NCI-H2029 treated with DMSO at 0.1 percent for 48 hours (cell line): ENCODE measurements around the gene PTX4.

Experiments used
- DNase-seq: peaks from one replicate; lab custom pipeline; 2025; lab: John Stamatoyannopoulos, UW

The PTX4 gene

DNA sequence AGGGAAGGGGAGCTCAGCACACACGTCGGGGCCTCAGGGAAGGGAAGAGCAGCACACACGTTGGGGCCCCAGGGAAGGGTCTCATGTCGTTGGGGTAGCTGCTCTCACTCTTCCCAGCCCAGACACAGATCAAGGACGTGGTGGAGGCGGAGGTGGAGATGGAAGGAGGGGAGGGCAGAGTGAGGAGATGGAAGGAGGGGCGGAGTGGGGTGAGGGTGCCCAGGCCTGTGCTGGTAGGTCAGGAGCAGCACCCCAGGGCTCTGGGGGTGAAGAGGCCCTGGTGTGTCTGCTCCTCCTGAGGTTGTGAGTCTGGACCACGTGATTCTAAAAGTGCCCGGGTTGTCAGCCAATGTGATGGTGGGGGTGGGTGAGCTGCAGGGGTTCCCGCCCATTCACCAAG is 28.8 kb downstream of the PTX4 start:
- no peak for DNase-seq

DNA sequence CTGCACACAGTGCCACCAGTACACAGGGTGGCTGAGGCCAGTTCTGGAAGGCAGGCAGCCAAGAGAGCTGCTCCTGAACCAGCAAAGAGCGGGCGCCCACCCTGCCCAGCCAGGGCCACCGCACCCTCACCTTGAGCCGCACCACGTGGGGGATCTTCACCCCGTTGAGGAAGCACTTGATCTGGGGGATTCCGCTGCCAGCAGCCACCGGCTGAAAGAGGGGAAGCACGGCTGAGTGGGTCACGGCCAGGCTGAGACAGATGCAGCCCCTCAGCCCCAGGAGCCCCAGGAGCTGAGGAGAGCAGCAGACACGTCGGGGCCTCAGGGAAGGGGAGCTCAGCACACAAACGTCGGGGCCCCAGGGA is 29.8 kb downstream of the PTX4 start:
- DNase-seq: no peak

DNA sequence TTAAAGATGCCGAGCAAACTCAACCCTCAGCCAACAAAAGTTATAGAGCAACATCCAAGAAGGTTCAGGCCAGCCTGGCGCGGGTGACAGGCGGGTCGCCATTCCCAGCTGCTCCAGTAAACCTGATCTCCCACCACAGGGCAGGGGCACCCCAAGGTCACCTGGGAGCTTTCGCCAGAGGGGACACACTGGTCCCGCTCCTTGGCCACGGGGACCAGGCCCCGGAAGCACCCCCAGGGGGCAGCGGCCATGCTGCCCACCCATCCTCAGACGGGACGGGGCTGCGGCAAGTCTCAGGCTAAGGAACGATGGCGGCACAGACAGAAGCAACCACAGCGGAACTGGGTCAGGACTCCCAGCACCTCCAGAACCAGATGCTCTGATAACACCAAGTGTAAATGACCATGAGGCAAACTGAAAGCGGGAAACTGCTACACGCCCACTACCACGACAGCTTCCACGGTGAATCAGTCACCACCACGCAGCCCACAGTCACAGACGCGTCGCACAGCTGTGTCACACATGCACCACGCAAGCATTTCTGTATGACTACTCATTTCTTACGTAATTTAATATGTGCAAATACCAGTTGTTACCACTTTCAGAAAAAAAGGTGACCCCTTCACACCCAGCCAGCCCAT is 30.3 kb downstream of the PTX4 start:
- DNase-seq: no peak

DNA sequence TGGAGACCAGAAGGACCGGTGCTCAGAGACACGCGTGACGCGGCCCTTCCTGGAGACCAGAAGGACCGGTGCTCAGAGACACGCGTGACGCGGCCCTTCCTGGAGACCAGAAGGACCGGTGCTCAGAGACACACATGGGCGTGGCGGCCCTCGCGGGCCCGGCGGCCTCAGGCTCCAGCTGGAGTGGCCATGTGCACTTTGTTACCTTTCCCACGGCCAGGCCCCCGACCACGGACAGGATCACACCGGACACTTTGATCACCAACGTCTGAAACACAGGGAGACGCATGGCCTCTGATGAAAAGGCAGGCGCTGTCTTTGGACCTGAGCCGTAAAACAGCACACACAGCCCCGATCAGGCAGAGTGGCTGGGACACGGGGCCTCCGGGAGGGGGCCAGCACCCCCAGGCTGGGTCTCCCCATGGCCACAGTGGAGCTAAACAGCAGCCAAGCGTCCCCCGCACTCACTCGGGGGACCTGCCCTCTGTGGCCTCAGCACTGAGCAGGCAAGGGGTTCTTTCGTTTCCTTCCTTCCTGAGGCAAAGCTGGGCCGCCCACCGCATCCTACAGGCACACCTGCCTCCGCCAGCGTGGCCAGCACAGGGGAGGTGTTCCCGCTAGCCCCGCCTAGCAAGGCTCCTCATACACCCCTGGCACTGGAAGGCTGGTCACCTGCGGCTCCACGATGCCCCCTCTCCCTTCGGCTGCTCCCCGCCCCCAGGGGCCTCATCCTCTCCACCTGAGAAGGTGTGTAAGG is 31.1 kb downstream of the PTX4 start:
- DNase-seq: no peak

DNA sequence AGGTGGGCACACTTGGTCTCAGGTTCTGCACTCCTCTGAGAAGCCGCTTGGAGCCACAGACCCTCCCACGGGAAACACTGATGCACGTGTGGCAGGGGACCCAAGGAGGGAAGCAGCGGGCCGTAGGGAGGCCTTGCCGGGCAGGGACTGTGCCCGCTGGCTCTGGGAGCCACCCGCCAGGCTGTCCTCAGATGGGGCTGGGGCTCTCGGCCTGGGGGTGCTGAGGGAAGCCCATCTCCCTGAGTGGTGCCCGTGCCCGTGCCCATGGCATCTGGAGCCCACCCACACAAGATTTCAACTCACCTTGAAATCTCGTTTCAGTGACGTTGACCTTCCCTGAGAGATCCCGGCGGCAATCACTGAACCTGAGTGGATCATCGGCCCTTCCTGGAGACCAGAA is 31.8 kb downstream of the PTX4 start:
- no peak for DNase-seq

DNA sequence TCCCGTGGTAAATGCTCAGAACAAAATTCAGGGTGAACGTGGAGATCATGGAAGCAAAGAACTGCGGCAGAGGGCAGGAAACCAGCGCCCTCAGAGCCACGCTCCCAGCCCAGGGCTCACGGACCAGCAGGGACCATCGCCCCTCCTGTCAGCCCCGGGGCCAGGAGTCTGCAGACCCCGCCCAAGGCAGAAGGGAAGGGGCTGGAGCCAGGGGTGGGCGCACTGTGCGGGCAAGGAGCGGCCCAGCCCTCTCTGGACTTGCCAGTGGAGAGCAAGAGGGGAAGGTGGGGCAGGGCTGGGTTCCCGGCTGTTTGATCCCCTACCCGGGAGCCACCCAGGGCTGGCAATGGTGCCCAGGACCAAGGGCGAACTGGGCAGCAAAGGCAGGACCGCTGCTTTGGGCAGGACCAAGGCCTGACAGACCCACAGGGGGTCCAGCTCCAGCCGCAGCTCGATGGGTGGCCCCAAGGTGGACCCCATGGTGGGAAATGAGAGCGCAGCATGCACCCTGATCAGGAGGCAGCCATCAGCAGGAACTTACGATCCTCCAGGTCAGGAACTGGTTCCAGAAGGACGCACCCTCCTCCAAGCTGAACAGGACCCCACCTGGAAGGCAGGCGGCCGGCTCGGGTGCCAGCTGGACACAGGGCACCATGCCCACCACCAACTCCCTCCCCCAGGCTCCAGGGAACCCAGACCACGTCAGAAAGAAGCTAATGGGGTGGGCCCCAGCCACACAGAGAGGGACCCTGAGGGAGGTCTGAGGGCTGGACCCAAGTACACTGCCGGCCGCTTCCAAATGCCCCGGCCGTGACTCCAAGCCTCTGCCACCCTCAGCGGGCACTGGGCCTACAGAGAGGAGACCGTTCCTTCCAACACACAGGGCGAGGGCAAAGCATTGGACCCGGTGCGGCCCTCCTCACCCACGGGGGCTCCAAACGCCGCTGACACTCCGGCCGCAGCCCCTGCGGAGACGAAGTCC is 33.3 kb downstream of the PTX4 start:
- DNase-seq: no peak

DNA sequence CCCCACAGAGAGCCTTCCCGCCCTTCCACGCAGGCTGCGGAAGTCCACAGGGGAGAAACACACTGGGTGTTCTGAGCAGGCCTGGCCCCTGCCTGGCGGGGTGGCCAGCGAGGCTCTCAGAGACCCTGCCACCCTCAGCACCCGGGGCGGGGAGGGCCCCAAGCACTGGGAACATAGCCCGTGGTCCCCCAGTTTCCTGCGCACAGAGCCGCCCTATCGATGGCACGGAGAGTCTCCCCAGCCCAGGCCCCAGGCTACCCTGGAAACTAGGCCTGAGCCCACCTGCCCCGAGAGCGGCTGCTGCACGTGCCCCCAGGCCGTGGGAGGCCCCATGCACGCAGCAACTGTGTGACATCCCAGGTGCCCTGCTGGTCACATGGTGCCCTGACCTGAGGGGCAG is 34.2 kb downstream of the PTX4 start:
- DNase-seq: no peak

DNA sequence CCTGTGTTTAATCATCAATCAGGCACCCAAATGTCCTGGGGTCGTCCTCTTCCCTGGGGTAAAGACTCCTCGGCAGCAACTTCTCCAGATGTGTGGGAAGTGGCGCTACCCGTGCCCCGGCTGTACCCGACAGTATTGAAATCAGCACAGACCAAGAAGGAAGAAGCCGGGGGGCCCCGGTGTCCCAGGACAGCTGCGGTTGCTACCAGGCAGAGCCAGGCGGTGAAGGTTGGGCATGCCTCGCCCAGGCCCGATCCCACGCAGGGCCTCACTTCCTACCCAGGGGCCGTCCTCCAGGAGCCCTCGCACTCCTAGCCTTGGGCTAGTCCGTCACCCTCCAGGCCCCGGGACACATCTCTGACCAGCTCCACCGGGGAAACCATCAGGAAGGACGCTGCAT is 35.4 kb downstream of the PTX4 start:
- no peak for DNase-seq

DNA sequence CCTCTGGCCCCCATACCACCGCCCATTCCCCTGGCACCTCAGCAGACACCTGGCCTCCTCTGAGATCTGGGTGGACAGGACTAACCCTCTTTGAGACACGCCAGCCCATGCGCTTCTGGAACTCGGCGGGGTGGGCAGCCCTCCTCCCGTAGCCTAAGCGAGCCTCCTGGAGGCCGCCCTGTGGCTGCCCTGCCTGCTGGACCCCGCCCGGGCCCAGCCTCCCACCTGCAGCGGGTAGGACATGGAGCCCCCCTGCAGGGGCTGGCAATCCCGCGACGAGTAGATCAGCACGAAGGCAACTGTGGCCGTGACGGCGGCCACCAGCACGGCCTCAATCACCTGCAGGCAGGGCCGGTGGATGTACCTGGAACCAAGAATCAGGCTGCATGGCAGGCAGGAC is 36.2 kb downstream of the PTX4 start:
- no peak for DNase-seq

DNA sequence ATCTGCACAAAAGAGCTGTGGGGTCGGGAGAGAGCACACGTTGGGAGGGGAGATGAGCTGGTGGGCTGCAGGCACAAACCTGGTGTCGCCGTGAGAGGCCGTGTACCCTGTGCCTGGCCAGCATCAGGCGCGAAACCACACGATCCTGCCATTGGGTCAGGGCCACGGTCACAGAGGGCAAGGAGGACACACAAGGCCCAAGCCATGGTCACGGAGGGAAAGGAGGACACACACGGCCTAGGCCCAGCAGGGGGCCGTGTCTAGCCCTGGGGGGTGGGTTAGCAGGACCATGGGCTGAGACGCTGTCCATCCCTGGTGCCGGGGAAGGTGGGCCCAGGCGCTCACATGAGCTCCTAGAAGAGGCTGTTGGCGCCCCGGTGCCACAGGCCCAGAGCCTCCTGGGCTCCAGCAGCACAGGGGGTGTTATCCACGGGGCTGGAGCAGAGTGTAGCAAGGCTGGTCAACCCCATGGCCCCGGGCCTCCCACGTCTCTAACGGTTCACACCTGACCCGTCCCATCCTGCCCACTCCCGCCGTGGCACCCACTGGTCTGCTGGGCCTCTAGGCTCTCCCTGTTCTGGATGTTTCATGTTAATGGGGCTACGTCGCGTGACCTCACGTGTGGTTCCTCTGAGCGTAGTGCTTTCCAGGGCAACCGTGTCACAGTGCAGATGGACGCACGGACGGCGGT is 36.9 kb downstream of the PTX4 start:
- DNase-seq: no peak

DNA sequence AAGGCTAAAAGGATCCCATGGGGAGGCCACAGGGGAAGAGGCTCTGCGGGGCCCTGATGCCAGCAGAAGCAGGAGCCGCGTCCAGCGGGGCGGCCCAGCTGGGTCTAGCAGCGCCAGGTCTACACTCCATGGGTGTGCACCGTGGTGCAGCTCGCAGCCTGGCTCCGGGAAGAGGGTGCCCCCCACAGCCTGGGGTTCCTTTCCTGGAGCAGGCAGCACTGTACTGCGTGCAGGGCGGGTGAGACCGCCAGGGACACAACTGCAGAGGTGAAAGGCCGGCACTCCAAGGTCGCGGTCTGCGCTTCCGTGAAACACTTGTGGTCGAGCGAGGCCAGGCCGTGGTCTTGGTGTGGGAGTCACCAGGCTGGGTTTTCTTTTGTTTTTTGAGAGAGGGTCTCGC is 37.9 kb downstream of the PTX4 start:
- DNase-seq: no peak

DNA sequence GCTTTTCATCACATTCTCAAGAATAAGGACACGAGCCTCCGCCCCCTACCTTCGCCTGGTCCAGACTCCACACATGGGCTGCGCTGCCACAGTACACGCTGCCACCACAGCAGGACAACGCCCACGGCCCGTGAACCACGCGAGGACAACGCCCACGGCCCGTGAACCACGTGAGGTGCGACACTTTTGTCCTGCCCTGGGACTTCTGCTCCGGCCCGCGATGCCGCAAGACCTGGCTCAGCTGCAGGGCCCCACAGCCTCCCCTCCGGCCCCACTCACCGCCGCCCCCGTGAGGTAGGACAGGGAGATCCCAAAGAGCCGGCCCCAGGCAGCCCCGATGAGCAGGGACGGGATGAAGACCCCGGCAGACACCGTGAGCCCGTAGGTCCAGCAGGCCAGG is 38.5 kb downstream of the PTX4 start:
- no peak for DNase-seq

DNA sequence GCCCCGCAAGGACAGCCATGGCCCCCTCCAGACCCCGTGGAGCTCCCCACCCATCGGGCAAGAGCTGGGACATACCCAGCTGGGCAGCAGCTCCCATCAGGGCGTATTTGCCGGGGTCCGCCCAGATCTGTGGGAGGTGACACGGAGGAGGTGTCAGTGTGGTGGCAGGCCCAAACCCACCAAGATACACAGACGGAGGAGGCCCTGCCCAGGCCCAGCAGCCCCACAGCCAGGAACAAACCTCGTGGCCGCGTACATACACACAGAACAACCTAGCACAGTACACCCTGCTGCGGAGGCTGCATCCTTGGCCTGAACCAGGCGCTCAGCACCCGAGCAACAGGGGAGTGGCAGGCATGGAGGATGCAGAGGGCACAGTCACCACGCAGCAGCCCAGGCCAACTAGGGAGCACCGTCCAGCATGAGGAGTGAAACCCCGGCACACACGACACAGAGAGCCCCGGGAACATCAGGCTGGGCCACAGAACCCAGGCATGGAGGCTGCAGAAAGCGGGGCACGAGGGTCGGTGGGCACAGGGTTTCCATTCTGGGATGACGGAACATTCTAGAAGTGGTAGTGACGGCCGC is 39.4 kb downstream of the PTX4 start:
- no peak for DNase-seq

DNA sequence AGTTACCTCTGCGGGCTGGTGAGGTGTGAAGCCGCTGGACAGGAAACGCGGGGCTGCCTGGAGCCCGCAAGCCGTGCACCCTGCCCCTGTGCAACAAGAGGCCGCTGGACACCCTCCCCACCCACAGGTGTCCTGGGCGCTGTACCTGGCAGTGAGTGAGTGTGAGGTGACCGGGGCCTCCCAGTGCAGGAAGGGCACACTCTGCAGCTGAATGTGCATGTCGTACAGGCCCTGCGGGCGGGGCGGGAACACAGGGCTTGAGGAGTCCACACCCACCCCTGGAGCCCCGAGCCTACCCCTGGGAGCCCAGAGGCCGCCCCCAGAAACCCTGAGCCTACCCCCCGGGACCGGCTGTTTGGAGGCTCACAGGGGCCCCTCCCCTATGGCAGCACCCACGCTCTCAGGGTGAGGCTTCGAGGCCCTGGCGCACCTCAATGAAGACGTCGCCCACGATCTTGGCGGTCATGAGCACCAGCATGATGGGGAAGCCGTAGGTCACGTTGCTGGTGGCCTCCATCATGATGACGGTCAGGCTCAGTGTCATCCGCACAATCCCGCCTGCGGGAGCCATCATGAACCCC is 40.1 kb downstream of the PTX4 start:
- no peak for DNase-seq

DNA sequence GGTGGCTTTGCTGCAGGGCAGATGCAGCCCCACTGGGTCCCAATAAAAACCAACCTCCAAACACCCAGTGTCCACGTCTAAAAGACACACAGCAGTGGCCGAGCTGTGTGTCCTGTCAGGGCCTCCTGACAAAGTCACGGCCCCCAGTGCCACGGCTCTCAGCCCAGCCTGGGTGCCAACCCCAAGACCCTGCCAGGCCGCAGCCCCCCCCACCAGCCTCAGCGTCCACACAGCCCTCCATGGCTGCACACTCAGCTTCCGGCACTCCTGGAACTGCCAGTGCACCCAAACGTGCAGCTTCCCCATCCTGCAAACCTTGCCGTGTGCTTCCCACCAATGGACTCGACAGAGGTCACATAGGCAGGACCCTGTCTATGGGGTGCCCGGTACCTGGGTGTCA is 40.8 kb downstream of the PTX4 start:
- no peak for DNase-seq

DNA sequence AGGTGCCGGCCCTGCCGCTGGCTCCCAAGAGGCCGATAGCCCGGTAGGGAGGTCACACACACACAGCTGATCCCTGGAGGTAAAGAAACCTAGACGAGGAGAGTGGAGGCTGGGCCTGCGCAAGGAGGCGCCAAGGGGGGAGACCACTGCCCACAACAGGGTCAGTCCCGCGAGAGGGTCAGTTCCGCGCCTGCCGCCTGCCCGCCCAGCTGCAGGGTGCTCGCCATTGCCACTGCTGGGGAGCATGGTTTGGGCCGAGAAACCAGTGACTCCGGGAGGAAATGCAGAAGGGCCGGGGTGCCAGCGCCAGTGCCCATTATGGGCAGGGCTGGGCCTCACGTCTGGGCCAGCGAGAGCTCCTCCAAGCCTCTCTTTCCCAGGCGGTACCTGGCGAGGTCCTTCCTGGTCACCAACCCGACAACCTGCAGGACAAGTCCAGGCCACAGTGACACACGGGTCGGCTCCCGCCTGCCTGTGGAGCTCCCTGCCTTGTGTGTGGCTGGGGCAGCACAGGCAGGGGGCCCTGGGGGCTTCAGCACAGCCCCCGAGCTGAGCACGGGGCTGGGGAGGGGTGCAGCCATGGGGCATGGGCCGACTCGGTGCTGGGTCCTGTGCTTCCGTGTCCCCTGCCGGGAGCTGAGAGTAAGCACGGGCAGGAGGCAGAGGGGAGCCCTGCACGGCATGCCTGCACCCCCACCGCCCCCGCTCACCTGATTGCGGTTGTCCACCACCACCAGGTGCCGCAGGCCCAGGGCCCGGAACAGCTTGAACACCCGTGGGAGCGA is 42.3 kb downstream of the PTX4 start:
- DNase-seq: no peak

DNA sequence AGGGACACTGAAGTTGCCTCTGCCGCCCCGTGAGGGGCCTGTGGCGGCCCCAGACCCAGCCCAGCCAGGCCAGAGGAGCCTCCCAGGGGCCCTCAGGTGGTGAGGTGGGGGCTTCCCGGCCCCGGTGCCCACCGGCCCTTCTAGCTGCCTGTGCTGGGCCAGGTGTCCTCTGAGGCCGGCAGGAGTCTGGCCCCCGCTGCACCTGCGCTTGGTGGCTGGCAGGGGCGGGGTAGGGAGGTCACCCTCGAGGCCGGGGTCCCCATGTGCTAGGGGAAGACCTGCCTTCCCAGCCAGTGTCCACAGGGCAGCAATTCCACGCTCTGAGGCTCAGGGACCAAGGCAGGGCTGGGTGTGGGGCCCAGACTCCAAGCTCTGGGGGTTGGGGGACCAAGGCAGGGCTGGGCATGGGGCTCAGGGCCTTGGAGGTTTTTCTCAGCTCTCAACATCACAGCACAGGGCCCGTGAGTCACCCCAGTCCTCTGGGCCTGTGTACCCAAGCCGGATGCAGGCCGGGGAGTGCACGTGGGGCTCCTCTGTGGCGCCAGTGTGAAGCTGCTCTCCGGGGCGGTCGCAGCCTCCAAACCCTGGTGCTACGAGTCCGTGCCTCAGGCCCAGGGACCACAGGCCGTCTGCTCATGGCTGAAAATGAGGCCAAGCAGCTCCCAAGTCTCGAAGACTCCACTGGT is 43.1 kb downstream of the PTX4 start:
- no peak for DNase-seq

DNA sequence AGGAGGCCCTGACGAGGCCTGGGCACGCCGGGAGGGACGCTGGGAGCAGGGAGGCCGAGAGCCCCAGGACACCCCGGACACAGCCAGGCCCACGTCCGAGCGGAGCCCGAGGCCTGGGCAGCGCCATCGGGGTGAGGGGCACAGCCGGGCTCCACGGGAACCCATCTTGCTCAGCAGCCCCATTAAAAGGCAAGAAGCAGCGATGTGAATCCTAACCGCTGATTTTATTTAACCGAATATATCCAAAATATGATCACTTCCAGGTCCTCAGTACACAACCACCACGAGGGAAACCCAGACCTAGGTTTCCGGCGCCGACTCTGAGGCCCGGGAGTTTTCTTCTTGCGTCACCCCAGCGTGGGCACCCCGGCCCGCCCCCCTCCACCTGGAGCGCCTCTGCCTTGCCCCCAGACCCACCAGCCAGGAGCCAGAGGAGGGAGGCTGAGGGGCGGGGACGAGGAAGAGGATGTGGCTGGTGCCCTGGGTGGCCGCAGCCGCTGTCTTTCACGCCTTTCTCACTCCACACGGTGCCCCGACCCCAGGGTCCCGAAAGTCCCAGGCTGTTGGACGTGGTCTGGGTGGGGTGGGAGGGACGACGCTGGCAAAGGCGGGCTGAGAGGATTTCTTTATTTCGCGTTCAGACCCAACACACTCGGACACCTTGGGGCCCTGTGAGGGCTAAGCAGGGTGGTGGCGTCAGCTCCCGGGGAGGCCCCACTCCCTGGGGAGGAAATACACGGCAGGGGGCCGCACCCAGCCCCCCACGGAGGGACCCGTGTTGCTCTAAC is 43.8 kb downstream of the PTX4 start:
- DNase-seq: no peak

DNA sequence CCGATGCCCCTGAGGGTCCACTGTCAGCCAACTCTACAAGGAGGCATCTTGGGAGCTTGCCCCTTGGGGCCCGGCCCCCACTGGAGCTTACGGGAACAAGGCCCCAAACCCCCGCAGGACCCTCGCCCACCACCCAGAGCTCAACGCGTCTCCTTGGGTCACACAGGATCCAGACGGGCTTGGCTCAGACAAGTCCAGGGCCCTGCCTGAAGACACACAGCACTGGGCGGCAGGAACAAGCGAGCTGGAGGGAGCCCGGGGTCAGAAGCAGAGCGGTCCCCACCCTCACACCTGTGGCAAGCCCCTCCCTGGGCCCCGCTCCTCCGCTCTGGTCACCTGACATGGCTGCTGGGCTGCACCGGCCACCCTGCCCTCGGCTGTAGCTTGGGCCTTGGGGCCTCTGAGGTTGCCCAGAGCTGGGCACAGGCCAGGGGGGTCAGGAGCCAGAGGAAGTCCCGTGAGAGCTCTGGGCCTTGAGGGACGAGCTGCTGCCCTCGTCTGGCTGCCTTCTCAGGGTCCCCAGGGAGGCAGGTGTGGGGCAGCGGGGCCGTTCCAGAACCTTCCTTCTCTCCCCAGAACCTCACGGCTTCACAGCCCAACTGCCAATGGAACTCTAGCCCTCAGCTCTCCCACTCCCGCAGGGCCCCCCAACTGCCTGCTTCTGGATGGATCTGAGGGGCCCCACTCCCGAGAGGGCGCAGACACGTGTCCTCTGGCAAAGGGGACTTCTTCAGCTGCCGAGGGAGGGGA is 44.6 kb downstream of the PTX4 start, which contains the start of gene CCDC154:
CCDC154 (minus strand) TSS at position 577 of the 750 bp plus-strand sequence; CDS start at position 343, 234 bp downstream.
- no peak for DNase-seq
